Neural progenitor cell (in vitro differentiated cells): ENCODE data around the gene ZNF324. TPM values are rescaled to one million over a fixed set of nuclear protein-coding genes. Genes with fewer than 3 reads are reported as not detected.
"Not testable (repeated sequence)": the region's sequence is repeated elsewhere in the genome, so short reads cannot be mapped to it uniquely, and the experiment has no call there.

ENCODE experiments used
- DNase-seq: peaks from one replicate; pipeline ENCODE4 v3.0.0-alpha.2; 2016; ENCODE audit warnings: low spot score
- H2AFZ ChIP-seq: fragments of 200-600 bp; sonication (generic); replicated peaks from 2 replicates; pipeline ENCODE4 v1.6.1; 2016; ENCODE audit warnings: antibody characterized with exemption
- H3F3A ChIP-seq: fragments of 200-600 bp; sonication (generic); 2 replicates; pipeline ENCODE4 v1.6.1; 2016; ENCODE audit warnings: antibody characterized with exemption, low read depth
- H3K27ac ChIP-seq: fragments of 200-600 bp; sonication (generic); 2 replicates; pipeline ENCODE4 v1.5.1; 2016; ENCODE audit warnings: mild to moderate bottlenecking
- H3K27me3 ChIP-seq: fragments of 200-600 bp; sonication (generic); 2 replicates; pipeline ENCODE4 v1.6.1; 2016; ENCODE audit warnings: mild to moderate bottlenecking, moderate library complexity
- H3K36me3 ChIP-seq: fragments of 200-600 bp; sonication (generic); 2 replicates; pipeline ENCODE4 v1.5.1; 2016
- H3K4me1 ChIP-seq: fragments of 200-600 bp; sonication (generic); 2 replicates; pipeline ENCODE4 v1.6.1; 2016; ENCODE audit warnings: mixed run types
- H3K4me2 ChIP-seq: fragments of 200-600 bp; sonication (generic); 2 replicates; pipeline ENCODE4 v1.6.1; 2016
- H3K4me3 ChIP-seq: fragments of 200-600 bp; sonication (generic); 2 replicates; pipeline ENCODE4 v1.5.1; 2016
- H3K79me2 ChIP-seq: fragments of 200-600 bp; sonication (generic); 2 replicates; pipeline ENCODE4 v1.6.1; 2016; ENCODE audit warnings: low read depth
- H3K9ac ChIP-seq: fragments of 200-600 bp; sonication (generic); 2 replicates; pipeline ENCODE4 v1.6.1; 2016
- H3K9me3 ChIP-seq: fragments of 200-600 bp; sonication (generic); 2 replicates; pipeline ENCODE4 v1.5.1; 2016; ENCODE audit warnings: low read depth
- H4K20me1 ChIP-seq: fragments of 200-600 bp; sonication (generic); 2 replicates; pipeline ENCODE4 v1.6.1; 2016; ENCODE audit warnings: low read depth
- H3K27ac Mint-ChIP-seq: 3 replicates; pipeline ENCODE4 v1.8.0; 2021; ENCODE audit warnings: mixed read lengths
- H3K27me3 Mint-ChIP-seq: 2 replicates; pipeline ENCODE4 v1.8.0; 2022; ENCODE audit warnings: low read depth, mild to moderate bottlenecking, inconsistent platforms, moderate library complexity, mixed read lengths; ENCODE audit not compliant: insufficient read depth
- H3K36me3 Mint-ChIP-seq: 3 replicates; pipeline ENCODE4 v1.8.0; 2021; ENCODE audit warnings: mixed read lengths
- H3K4me1 Mint-ChIP-seq: 3 replicates; pipeline ENCODE4 v1.8.0; 2021; ENCODE audit warnings: mixed read lengths
- H3K4me3 Mint-ChIP-seq: 3 replicates; pipeline ENCODE4 v1.8.0; 2021; ENCODE audit warnings: mild to moderate bottlenecking, moderate library complexity, mixed read lengths
- H3K9me3 Mint-ChIP-seq: 3 replicates; pipeline ENCODE4 v1.8.0; 2020; ENCODE audit warnings: mixed read lengths
- CTCF ChIP-seq: fragments of 200-600 bp; sonication (generic); IDR thresholded peaks from 2 replicates; pipeline ENCODE4 v1.5.1; 2017; ENCODE audit warnings: antibody characterized with exemption, mild to moderate bottlenecking
- EZH2 ChIP-seq: fragments of 200-600 bp; sonication (generic); IDR thresholded peaks from 2 replicates; pipeline ENCODE4 v1.6.1; 2017; ENCODE audit warnings: antibody characterized with exemption, mild to moderate bottlenecking, moderate library complexity
- EZH2phosphoT487 ChIP-seq: fragments of 200-600 bp; sonication (generic); IDR thresholded peaks from 2 replicates; pipeline ENCODE4 v1.6.1; 2017; ENCODE audit warnings: antibody characterized with exemption
- total RNA-seq: library from RNA; depleted of rRNA; stranded (reverse); fragments of >200 nt; gene quantifications from 2 replicates; pipeline ENCODE4 v1.2.3, GENCODE V29; 2015; ENCODE audit warnings: low replicate concordance

Gene ZNF324
- total RNA-seq, 1 donor from 2014 or later, result 4.2 TPM

GRCh38 chr19:58434217-58434616 is 32.7 kb upstream of the ZNF324 start:
- no peak overlapping the region for H3K27ac ChIP-seq
- no peak overlapping the region for H3K9ac ChIP-seq
- H3K9me3 Mint-ChIP-seq, result peaks cover 83% of the 10 kb centered on the region
- peaks cover 3% of the 10 kb centered on the region for H3K4me1 Mint-ChIP-seq
- H3K27ac Mint-ChIP-seq, result no peak overlapping the region
- no peaks in the 10 kb centered on the region for H3F3A ChIP-seq
- H3K36me3 ChIP-seq, result no peaks in the 10 kb centered on the region
- DNase-seq, result no peak
- TF ChIP-seq EZH2 (no peak), CTCF (no peak), EZH2phosphoT487 (no peak)
- H3K36me3 Mint-ChIP-seq, result peaks cover 79% of the 10 kb centered on the region
- no peak overlapping the region for H3K4me3 ChIP-seq
- no peaks in the 10 kb centered on the region for H3K79me2 ChIP-seq
- no peaks in the 10 kb centered on the region for H4K20me1 ChIP-seq
- no peaks in the 10 kb centered on the region for H3K4me1 ChIP-seq
- H2AFZ ChIP-seq, result no peak overlapping the region
- peaks cover 6% of the 10 kb centered on the region for H3K27me3 Mint-ChIP-seq
- H3K9me3 ChIP-seq, result peaks cover 7% of the 10 kb centered on the region
- H3K4me3 Mint-ChIP-seq, result no peak overlapping the region
- H3K4me2 ChIP-seq, result no peak overlapping the region
- H3K27me3 ChIP-seq, result no peaks in the 10 kb centered on the region

- peaks cover 9% of the 10 kb centered on the region for H3K4me1 Mint-ChIP-seq
- Histone ChIP-seq H2AFZ (peak within 1 kb of the TSS; percentile 26), H3K4me2 (peak within 1 kb of the TSS; percentile 60), H3K36me3 (no peaks in the 10 kb centered on the region), H3K27ac (no peak within 1 kb of the TSS), H3K9me3 (peaks cover 7% of the 10 kb centered on the region), H3K4me1 (no peaks in the 10 kb centered on the region), H3K9ac (no peak within 1 kb of the TSS), H4K20me1 (no peaks in the 10 kb centered on the region), H3K4me3 (peak within 1 kb of the TSS; percentile 37), H3K79me2 (no peaks in the 10 kb centered on the region), H3K27me3 (peaks cover 16% of the 10 kb centered on the region), H3F3A (no peaks in the 10 kb centered on the region)
- no peak for TF ChIP-seq EZH2
- TF ChIP-seq EZH2phosphoT487, result no peak
- TF ChIP-seq CTCF, result no peak
- peaks cover 51% of the 10 kb centered on the region for H3K9me3 Mint-ChIP-seq
- H3K36me3 Mint-ChIP-seq, result peaks cover 40% of the 10 kb centered on the region
- peak within 1 kb of the TSS; percentile 86 for H3K4me3 Mint-ChIP-seq
- H3K27ac Mint-ChIP-seq, result peak within 1 kb of the TSS; percentile 90
- H3K27me3 Mint-ChIP-seq, result peaks cover 4% of the 10 kb centered on the region
- peak; percentile 85 for DNase-seq
Observed at GRCh38 chr19:58439576-58440554, 27.0 kb upstream of the ZNF324 start, which contains the start of gene ZNF132. Gene ZNF132, minus strand, starts transcription at chr19:58440153. Its CDS starts 332 bp downstream, at chr19:58439821.

- Histone ChIP-seq H4K20me1 (no peaks in the 10 kb centered on the region), H3K36me3 (no peaks in the 10 kb centered on the region), H3K79me2 (no peaks in the 10 kb centered on the region), H3K27ac (no peak overlapping the region), H3K27me3 (peaks cover 22% of the 10 kb centered on the region), H3F3A (no peaks in the 10 kb centered on the region), H3K4me2 (no peak overlapping the region), H3K4me3 (peak overlapping the region; percentile 37), H2AFZ (peak overlapping the region; percentile 26), H3K9me3 (peaks cover under 1% of the 10 kb centered on the region), H3K9ac (no peak overlapping the region), H3K4me1 (no peaks in the 10 kb centered on the region)
- Mint-ChIP-seq H3K27ac (peak overlapping the region; percentile 90), H3K9me3 (peaks cover 46% of the 10 kb centered on the region), H3K4me3 (peak overlapping the region; percentile 86), H3K4me1 (peaks cover 9% of the 10 kb centered on the region), H3K27me3 (peaks cover 4% of the 10 kb centered on the region), H3K36me3 (peaks cover 33% of the 10 kb centered on the region)
- TF ChIP-seq EZH2phosphoT487 (no peak), EZH2 (no peak), CTCF (no peak)
- no peak for DNase-seq
Observed at GRCh38 chr19:58440556-58440955, 26.3 kb upstream of the ZNF324 start.

GRCh38 chr19:58442986-58443385 is 23.9 kb upstream of the ZNF324 start:
- peaks cover 13% of the 10 kb centered on the region for H3K27me3 Mint-ChIP-seq
- not testable (repeated sequence) for H3K4me3 Mint-ChIP-seq, H3F3A ChIP-seq, H3K36me3 ChIP-seq, H3K9ac ChIP-seq, H3K27ac ChIP-seq, H3K4me3 ChIP-seq, H3K9me3 ChIP-seq, H3K4me1 Mint-ChIP-seq, H3K27ac Mint-ChIP-seq, H4K20me1 ChIP-seq, H3K4me2 ChIP-seq, H3K79me2 ChIP-seq, H3K4me1 ChIP-seq, H2AFZ ChIP-seq, DNase-seq
- H3K9me3 Mint-ChIP-seq, result peaks cover 36% of the 10 kb centered on the region
- peaks cover 29% of the 10 kb centered on the region for H3K27me3 ChIP-seq
- H3K36me3 Mint-ChIP-seq, result peaks cover 16% of the 10 kb centered on the region

GRCh38 chr19:58448860-58449259 is 18.0 kb upstream of the ZNF324 start:
- H3K4me3 ChIP-seq, H3K79me2 ChIP-seq, H3K36me3 Mint-ChIP-seq, H3K27ac ChIP-seq, H3K9ac ChIP-seq, H3K4me1 ChIP-seq, H3K27ac Mint-ChIP-seq, H2AFZ ChIP-seq, H4K20me1 ChIP-seq, H3K36me3 ChIP-seq, H3K9me3 ChIP-seq, DNase-seq, H3K4me2 ChIP-seq, H3F3A ChIP-seq: not testable (repeated sequence)
- H3K27me3 ChIP-seq, result peaks cover 55% of the 10 kb centered on the region
- H3K9me3 Mint-ChIP-seq, result peaks cover 29% of the 10 kb centered on the region
- peak overlapping the region; percentile 30 for H3K4me3 Mint-ChIP-seq
- peaks cover 20% of the 10 kb centered on the region for H3K27me3 Mint-ChIP-seq
- peaks cover 12% of the 10 kb centered on the region for H3K4me1 Mint-ChIP-seq
